OCI-LY3 (cell line): ENCODE measurements around the gene CGB2.

Source experiments
- H2AFZ ChIP-seq: fragments of 200-600, 300-600 bp; shearing (Covaris generic); 2 replicates; pipeline ENCODE4 v1.6.0; 2014; ENCODE audit warnings: antibody characterized with exemption, low read depth, low read length
- H3K27ac ChIP-seq: fragments of 200-600, 300-600 bp; sonication (generic); 2 replicates; pipeline ENCODE4 v1.5.1; 2014; ENCODE audit warnings: mild to moderate bottlenecking, low read length, moderate library complexity, mixed read lengths
- H3K27me3 ChIP-seq: fragments of 200-600, 300-600 bp; sonication (generic); 2 replicates; pipeline ENCODE4 v1.6.1; 2014; ENCODE audit warnings: low read depth, low read length, mixed read lengths
- H3K36me3 ChIP-seq: fragments of 200-600, 300-600 bp; sonication (generic); replicated peaks from 2 replicates; pipeline ENCODE3; 2014; ENCODE audit warnings: low read depth, low read length, mixed read lengths
- H3K4me1 ChIP-seq: fragments of 300-600, 200-600 bp; sonication (generic); 2 replicates; pipeline ENCODE4 v1.6.1; 2014; ENCODE audit warnings: low read length, mixed read lengths
- H3K4me2 ChIP-seq: fragments of 200-600, 300-600 bp; sonication (generic); 2 replicates; pipeline ENCODE4 v1.6.1; 2014; ENCODE audit warnings: low read length, mixed read lengths
- H3K4me3 ChIP-seq: fragments of 300-600, 200-600 bp; sonication (generic); 2 replicates; pipeline ENCODE4 v1.5.1; 2014; ENCODE audit warnings: antibody characterized with exemption, mild to moderate bottlenecking, low read length, moderate library complexity
- H3K79me2 ChIP-seq: fragments of 300-600, 200-600 bp; shearing (Covaris generic); 2 replicates; pipeline ENCODE4 v1.6.1; 2014; ENCODE audit warnings: mild to moderate bottlenecking, low read length, mixed read lengths
- H3K9ac ChIP-seq: fragments of 300-600, 200-600 bp; shearing (Covaris generic); 2 replicates; pipeline ENCODE4 v1.6.0; 2014; ENCODE audit warnings: mild to moderate bottlenecking, low read length, moderate library complexity
- H3K9me3 ChIP-seq: fragments of 200-600, 300-600 bp; shearing (Covaris generic); 2 replicates; pipeline ENCODE4 v1.6.1; 2014; ENCODE audit warnings: low read length, mixed read lengths; ENCODE audit not compliant: insufficient read depth
- H4K20me1 ChIP-seq: fragments of 200-600, 300-600 bp; sonication (generic); 2 replicates; pipeline ENCODE4 v1.6.1; 2016; ENCODE audit warnings: low read length, mixed read lengths; ENCODE audit not compliant: insufficient read depth
- CTCF ChIP-seq: fragments of 200-600, 300-600 bp; sonication (generic); IDR thresholded peaks from 2 replicates; pipeline ENCODE4 v1.5.1; 2014; ENCODE audit warnings: antibody characterized with exemption, low read length, low read depth
- EZH2phosphoT487 ChIP-seq: fragments of 200-600 bp; shearing (Covaris generic); IDR thresholded peaks from 2 replicates; pipeline ENCODE4 v1.6.1; 2018; ENCODE audit warnings: antibody characterized with exemption, mixed run types, low read depth

Gene CGB2

GRCh38 chr19:49009828-49010227, 21.9 kb upstream of the CGB2 start:
- no peak overlapping the region for H3K4me3 ChIP-seq
- H3K36me3 ChIP-seq, result peaks cover 51% of the 10 kb centered on the region

GRCh38 chr19:49010453-49010852, 21.2 kb upstream of the CGB2 start:
- Histone ChIP-seq H3K4me1 (no peaks in the 10 kb centered on the region), H3K9ac (no peak overlapping the region), H3K4me2 (no peak overlapping the region), H3K4me3 (no peak overlapping the region), H3K27ac (no peak overlapping the region), H3K79me2 (no peaks in the 10 kb centered on the region), H2AFZ (no peak overlapping the region), H3K9me3 (no peaks in the 10 kb centered on the region), H3K27me3 (no peaks in the 10 kb centered on the region), H4K20me1 (no peaks in the 10 kb centered on the region), H3K36me3 (peaks cover 51% of the 10 kb centered on the region)
- TF ChIP-seq CTCF (no peak), EZH2phosphoT487 (no peak)

More at GRCh38 chr19:49009828-49010227, 21.9 kb upstream of the CGB2 start:
- Histone ChIP-seq H3K9ac (no peak overlapping the region), H3K79me2 (no peaks in the 10 kb centered on the region), H3K4me1 (no peaks in the 10 kb centered on the region), H2AFZ (no peak overlapping the region), H3K27ac (no peak overlapping the region), H3K27me3 (no peaks in the 10 kb centered on the region), H3K9me3 (no peaks in the 10 kb centered on the region), H4K20me1 (no peaks in the 10 kb centered on the region), H3K4me2 (no peak overlapping the region)
- TF ChIP-seq CTCF, result no peak
- no peak for TF ChIP-seq EZH2phosphoT487

- no peak overlapping the region for H2AFZ ChIP-seq
- no peak overlapping the region for H3K4me3 ChIP-seq
- peaks cover 52% of the 10 kb centered on the region for H3K36me3 ChIP-seq
- no peaks in the 10 kb centered on the region for H3K9me3 ChIP-seq
- H3K79me2 ChIP-seq, result no peaks in the 10 kb centered on the region
- H4K20me1 ChIP-seq, result no peaks in the 10 kb centered on the region
- no peak overlapping the region for H3K9ac ChIP-seq
- no peak overlapping the region for H3K4me2 ChIP-seq
- no peaks in the 10 kb centered on the region for H3K4me1 ChIP-seq
- no peaks in the 10 kb centered on the region for H3K27me3 ChIP-seq
- TF ChIP-seq CTCF, result no peak
- no peak for TF ChIP-seq EZH2phosphoT487
- H3K27ac ChIP-seq, result no peak overlapping the region
These were observed 20.5 kb upstream of the CGB2 start for GRCh38 chr19:49011194-49011593.

- no peaks in the 10 kb centered on the region for H3K79me2 ChIP-seq
- H4K20me1 ChIP-seq, result no peaks in the 10 kb centered on the region
- peaks cover 42% of the 10 kb centered on the region for H3K36me3 ChIP-seq
- H2AFZ ChIP-seq, result no peak overlapping the region
- H3K4me3 ChIP-seq, result no peak overlapping the region
- no peaks in the 10 kb centered on the region for H3K4me1 ChIP-seq
- TF ChIP-seq EZH2phosphoT487 (no peak), CTCF (no peak)
- H3K27me3 ChIP-seq, result no peaks in the 10 kb centered on the region
- no peak overlapping the region for H3K4me2 ChIP-seq
- no peak overlapping the region for H3K27ac ChIP-seq
- no peaks in the 10 kb centered on the region for H3K9me3 ChIP-seq
- H3K9ac ChIP-seq, result no peak overlapping the region
These were observed 17.4 kb upstream of the CGB2 start for GRCh38 chr19:49014123-49014869.
